ENCODE measurements around the gene MAD1L1.

The MAD1L1 gene

GRCh38 chr7:2019711-2020511, 212.8 kb downstream of the MAD1L1 start:
- peak; percentile 52 for DNase-seq

GRCh38 chr7:2019461-2019710, 213.4 kb downstream of the MAD1L1 start:
- DNase-seq: no peak

- peak; percentile 63 for DNase-seq
Measured at GRCh38 chr7:2018569-2019460, 213.9 kb downstream of the MAD1L1 start.

GRCh38 chr7:2017914-2018568, 214.7 kb downstream of the MAD1L1 start:
- DNase-seq: peak; percentile 45

GRCh38 chr7:2017481-2017891, 215.3 kb downstream of the MAD1L1 start:
- DNase-seq: peak; percentile 20

- DNase-seq: peak; percentile 39
Measured at GRCh38 chr7:2016761-2017480, 215.8 kb downstream of the MAD1L1 start.

- peak; percentile 31 for DNase-seq
Measured at GRCh38 chr7:2016021-2016631, 216.6 kb downstream of the MAD1L1 start.

- peak; percentile 40 for DNase-seq
Measured at GRCh38 chr7:2015251-2015871, 217.4 kb downstream of the MAD1L1 start.

DNA sequence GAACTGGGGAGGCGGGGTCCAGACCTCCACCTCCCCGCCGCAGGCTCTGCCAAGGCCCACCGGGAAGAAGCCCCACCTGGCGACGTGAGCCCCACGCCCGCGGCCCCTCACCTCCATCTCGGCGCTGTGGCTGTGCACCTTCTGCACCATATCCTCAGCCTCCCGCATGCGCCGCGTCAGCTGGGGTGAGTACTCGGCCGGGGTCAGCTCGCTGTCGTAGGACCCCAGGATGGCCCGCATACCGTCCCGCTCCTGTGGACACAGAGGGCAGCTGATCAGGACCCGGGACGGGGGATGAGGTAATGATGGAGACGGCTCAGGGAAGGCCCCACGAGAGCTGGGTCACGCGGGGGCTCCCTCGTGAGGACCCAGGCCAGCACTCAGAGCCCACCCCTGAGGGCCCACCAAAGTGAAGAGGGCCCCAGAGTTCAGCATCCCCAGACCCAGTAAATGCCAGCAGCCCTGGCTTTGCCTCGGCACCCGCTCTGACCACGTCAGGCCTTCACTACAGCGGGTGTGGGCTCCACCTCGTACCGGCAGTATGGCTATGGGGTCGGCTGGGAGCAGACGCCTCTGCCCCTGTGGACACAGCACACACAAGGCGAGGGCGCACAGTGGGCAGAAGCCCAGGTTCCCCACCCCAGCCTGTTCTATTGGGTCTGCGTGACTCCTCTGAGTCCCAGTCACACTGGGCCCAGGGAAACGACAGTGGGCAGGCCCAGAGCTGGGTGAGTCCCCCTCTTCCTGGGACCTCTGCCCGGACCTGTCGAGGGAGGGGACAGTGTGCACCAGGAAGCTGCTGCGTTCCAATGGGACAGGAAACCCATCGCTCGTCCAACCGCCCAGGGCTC, 218.1 kb downstream of the MAD1L1 start:
- DNase-seq: peak; percentile 45

DNA sequence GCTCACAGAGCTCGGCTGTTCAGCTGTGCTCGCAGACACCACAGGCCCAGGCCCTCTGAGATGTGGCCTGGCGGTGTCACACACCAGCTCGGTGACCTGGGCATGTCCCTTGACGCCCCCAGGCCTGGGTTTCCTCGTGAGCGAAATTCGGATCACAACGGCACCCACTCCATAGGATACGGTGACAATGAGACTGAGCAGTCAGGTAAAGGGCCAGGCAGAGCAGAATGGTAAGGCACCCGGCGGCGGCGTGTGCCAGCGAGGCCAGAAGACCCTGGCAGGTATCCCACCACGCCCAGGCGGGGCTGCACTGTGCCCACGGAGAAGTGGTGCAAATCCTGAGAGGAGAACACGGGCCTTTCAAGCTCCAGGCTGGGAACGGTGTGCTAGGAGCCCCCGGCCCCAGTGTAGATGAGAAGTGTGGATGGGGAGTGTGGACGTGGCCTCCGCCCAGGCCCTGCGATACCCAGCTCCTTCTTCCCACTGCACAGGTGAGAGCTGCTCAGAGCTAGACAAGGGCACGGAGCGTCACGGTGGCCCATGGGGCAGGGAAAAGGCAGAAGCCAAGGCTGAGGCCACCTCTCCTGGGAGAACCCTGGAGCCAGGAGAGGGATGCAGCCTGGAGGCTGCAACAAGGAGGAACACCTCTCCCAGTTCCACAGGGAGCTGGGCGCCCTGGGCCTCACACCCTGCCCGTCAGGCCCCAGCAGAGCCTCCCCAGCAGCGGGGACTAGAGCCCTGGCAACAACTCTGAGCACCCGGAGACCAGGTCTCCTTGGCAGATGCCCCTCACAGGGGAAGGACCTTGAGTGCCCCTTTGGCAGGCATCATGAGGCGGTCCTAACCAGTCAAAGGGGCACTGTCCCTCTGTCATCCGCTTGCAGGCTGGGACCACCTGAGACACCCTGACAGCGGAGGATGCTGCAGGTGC, 219.1 kb downstream of the MAD1L1 start:
- DNase-seq: peak; percentile 49

GRCh38 chr7:2012981-2013380, 219.8 kb downstream of the MAD1L1 start:
- DNase-seq: peak; percentile 31

DNA sequence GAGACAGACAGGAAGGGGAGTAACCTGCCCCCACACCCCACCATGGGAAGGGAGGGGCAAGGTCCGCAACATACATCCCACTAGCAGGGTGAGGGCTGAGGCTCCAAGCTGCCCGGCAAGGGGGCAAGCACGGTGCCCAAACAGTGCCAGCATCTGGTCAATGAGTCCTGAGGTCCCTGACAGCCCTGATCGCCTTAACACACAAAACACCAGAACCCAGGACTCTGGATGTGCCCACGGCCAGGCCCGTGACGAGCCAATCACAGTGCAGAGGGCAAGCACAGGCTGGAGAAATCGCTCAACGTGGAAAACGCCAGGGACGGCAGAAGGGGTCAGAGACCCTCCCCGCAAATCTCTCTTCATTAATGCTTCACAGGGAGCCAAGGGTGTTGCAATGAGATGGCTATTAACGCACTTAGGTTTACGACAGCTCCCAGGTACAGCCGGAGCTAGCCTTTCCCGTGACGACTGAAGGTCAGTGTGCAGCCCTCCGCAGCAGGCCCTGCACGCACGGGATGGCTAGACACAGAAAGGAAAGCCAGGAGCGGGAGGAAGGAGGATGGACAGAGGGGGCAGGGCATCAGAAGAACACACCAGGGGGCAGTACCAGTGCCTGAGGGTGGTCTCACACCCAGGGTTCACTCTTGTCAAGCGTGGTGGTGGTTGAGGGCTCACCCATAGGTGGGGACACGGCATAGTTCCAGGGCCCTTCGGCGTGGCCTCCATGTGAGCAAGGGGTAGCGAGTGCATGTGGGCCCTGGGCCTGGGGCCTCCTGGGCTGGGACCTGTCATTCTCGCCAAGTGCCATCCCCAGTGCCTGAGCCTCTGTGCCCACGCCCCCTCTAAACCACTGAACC, 220.5 kb downstream of the MAD1L1 start:
- DNase-seq: peak; percentile 41

DNA sequence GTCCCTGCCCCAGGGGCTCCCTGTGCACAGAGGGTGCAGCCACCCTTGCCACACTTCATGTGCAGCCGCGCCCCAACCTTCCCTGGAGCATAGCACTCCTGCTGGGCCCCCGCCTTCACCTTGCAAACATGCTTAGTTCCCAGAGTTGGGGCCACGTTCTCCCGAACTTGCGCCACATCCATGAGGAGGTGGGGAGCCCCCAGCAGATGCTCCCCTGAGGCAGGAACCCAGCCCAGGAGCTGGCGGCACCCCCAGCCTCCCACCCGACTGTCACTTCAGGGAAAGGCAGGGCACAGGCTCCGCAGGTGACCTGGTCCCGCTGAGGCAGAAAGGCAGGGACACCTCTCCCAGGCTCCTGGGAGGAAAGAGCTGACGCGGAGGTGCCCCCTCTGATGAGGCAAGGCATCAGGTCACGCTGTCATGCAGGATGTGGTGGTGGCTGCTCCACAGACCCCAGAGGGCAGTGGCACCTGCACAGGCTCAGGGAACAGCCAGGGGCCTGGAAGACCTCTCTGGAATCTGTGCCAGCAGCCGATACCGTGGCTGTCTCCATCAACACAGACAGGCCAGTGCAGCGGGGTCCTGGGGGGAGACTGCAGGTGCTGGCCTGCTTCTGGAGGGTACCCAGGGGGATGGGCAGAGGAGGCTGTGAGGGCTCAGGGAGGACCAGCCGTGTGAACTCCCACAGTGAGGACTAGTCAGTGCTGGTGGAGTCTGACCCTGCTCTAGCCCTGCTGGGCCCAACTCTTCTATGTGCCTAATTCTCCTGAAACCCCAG, 221.3 kb downstream of the MAD1L1 start:
- DNase-seq: peak; percentile 52

DNA sequence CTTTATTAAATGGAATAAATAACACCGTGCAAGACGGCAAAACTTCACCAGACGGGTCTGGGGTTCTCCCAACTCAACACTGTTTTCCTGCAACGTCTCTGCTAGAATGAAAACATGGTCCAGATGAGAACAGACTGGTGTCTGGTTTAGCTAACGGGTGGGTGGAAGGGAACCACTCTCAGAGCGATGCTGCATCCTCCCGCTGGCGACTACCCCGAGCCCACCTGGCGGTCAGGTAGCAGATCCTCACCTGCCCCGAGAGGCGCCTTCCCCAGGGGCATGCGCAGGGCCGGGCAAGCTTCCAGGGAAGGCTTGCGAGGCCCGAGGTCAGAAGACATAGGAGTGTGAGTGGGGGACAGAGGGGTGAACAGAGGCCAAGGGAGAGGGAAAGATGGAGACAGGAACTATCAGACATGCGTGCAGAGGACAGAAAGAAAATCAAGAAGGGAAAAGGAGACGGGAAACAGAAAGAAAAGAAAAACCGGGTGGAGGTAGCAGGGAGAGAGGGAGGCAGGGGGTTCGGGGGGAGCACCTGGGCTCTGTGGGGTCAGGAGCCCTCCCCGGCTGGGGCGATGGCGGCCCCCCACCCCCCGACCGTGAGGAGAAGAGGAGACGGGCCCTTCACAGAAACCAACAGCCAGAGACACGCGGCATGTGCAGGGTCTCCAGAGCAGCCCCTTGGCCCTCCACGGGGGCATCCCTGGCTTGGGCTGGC, 222.0 kb downstream of the MAD1L1 start:
- DNase-seq: peak; percentile 45

DNA sequence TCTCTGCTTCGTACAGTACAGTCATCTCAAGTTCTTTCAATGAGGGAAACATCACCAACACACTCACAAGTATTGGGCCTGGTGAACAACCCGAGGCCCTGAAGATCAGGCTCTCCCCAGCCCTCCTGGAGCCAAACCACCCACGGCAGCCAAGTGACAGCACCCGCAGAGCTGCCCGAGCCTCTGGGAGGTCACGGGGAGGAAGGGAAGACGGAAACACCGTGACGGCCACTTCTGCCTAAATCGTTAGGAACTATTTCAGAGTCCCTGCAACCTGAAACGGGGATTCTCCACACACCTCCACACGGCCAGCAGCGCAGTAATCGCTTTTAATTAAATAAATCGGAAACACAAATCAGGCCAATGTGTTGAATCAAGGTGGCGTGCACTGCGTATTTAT, 222.6 kb downstream of the MAD1L1 start:
- DNase-seq: no peak

DNA sequence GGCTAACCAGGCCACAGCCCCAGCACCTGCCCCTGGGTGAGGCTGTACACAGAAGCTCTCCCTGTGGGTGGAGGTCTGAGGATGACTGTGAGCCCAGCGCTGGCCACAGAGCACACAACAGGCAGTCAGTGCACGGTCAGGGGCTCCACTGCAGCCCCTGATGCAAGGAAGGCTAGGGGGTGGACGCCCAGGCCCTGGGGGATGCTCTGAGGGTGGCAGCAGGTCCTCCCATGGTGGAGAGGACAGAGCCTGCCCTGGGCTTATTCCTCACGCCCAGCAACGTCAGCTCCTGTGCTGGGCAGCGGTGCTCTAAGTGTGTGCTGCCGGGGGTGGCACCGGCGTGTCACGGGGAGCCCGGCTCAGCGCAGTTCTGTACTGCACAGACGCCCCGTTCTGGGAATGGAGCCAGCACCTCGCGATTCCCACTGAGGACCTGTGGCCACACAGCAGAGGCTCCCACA, 223.2 kb downstream of the MAD1L1 start:
- DNase-seq: peak; percentile 46

DNA sequence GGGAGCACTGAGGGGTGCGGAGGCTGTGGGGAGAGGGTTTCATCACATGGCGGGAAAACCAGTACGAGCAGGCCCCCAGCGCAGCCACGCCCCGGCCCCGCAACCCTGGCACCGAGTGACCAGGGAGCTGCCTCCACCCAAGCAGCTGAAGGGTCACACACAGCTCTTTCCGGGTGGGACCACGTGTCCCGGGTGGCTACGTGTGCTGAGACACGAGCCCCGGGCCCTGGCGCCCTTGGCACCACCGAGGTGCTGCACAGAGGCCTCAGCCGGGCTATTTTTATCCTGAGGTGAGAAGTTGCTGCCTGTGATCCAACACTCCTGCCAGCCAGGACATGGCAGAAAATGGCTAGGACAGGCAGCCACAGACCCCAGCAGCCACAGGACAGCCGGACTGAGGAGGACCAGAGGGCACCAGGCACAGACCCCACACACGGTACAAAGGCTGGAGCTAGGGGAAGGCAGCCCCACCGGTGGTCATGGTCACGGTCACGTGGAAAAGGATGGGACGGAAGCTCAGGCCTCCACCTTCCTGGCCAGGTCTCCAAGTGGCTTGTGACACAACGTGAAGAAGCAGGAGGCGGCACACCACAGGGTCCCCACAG, 223.7 kb downstream of the MAD1L1 start:
- peak; percentile 50 for DNase-seq
